Bone marrow (tissue), 2 donors: ENCODE measurements around the gene GATB.

Experiments
- DNase-seq, 2 donors: peaks; one replicate each; lab custom pipeline; 2025; lab: John Stamatoyannopoulos, UW

GATB gene

GRCh38 chr4:151760712-151761661, at the start of gene GATB:
GATB (minus strand) TSS chr4:151761007; CDS start chr4:151760982, 25 bp downstream.
- peak; percentile 65 to 97 for DNase-seq

GRCh38 chr4:151810476-151810875, 49.7 kb upstream of the GATB start:
- no peak for DNase-seq

- DNase-seq: no peak
Measured at GRCh38 chr4:151809716-151810115, 48.9 kb upstream of the GATB start.

- no peak for DNase-seq
Measured at GRCh38 chr4:151808542-151808941, 47.7 kb upstream of the GATB start.

GRCh38 chr4:151808120-151808529, 47.3 kb upstream of the GATB start:
- DNase-seq: no peak

- DNase-seq: no peak
Measured at GRCh38 chr4:151807220-151807619, 46.4 kb upstream of the GATB start.

- no peak for DNase-seq
Measured at GRCh38 chr4:151806511-151806927, 45.7 kb upstream of the GATB start.

- no peak for DNase-seq
Measured at GRCh38 chr4:151804821-151805220, 44.0 kb upstream of the GATB start.

- DNase-seq: no peak
Measured at GRCh38 chr4:151804086-151804630, 43.4 kb upstream of the GATB start.

- no peak for DNase-seq
Measured at GRCh38 chr4:151803246-151803645, 42.4 kb upstream of the GATB start.

- no peak for DNase-seq
Measured at GRCh38 chr4:151801547-151802516, 41.0 kb upstream of the GATB start.

- no peak for DNase-seq
Measured at GRCh38 chr4:151799417-151800012, 38.7 kb upstream of the GATB start.

GRCh38 chr4:151798678-151799416, 38.0 kb upstream of the GATB start:
- no peak for DNase-seq

- no peak for DNase-seq
Measured at GRCh38 chr4:151797853-151798252, 37.0 kb upstream of the GATB start.

- no peak for DNase-seq
Measured at GRCh38 chr4:151797131-151797530, 36.3 kb upstream of the GATB start.

- no peak for DNase-seq
Measured at GRCh38 chr4:151796106-151796505, 35.3 kb upstream of the GATB start.

GRCh38 chr4:151792995-151793394, 32.2 kb upstream of the GATB start:
- DNase-seq: no peak

GRCh38 chr4:151792530-151792929, 31.7 kb upstream of the GATB start:
- no peak for DNase-seq

GRCh38 chr4:151788021-151788420, 27.2 kb upstream of the GATB start:
- no peak for DNase-seq

GRCh38 chr4:151786158-151786495, 25.3 kb upstream of the GATB start:
- DNase-seq: no peak

GRCh38 chr4:151785484-151786157, 24.8 kb upstream of the GATB start:
- no peak for DNase-seq
